ENCODE results near the gene MTA3. TPM values are rescaled to one million over a fixed set of nuclear protein-coding genes. Genes with fewer than 3 reads are reported as not detected.

Gene MTA3
- total and polyA plus RNA-seq, 2 of the 8 experiments (the other 6 are each of a cell fraction or from before 2014, with no cell fraction given): 125 to 184 TPM

GRCh38 chr2:42771546-42772153, 203.2 kb downstream of the MTA3 start:
- Histone ChIP-seq H2BK20ac (ENCODE audit: low read length) (no peak overlapping the region), H4K91ac (replicated peaks; ENCODE audit: insufficient read length, low read length) (no peak overlapping the region), H2AFZ (ENCODE audit: low read length) (no peak overlapping the region), H3K79me2 (ENCODE audit: control insufficient read depth in 1 of 2, insufficient read depth in 2 of 2, low read length in 2 of 2) (no peaks in the 10 kb centered on the region), H3K14ac (ENCODE audit: insufficient read length) (no peak overlapping the region), H2AK5ac (ENCODE audit: low read depth, low read length) (no peak overlapping the region), H3K36me3 (ENCODE audit: control insufficient read depth in 2 of 4, insufficient read depth in 4 of 4, low read length in 3 of 4) (no peaks in the 10 kb centered on the region), H3K23me2 (ENCODE audit: low read depth, low read length) (no peaks in the 10 kb centered on the region), H3K9me3 (ENCODE audit: insufficient read depth in 2 of 2, low read depth in 1 of 2, low read length in 1 of 2) (0 out of 4 replicates have a peak, but pooled peaks cover 0 to 1% of the 10 kb centered on the region in 2 experiments), H2BK15ac (ENCODE audit: low read length) (no peak overlapping the region), H3K27ac (ENCODE audit: low read depth, low read length) (no peak overlapping the region), H3K23ac (ENCODE audit: insufficient read length) (no peak overlapping the region), H3K4me3 (ENCODE audit: extremely low read depth in 1 of 4, insufficient read depth in 2 of 4, low read depth in 3 of 4, low read length in 4 of 4) (no peak overlapping the region), H3K27me3 (replicated peaks in 1 of 4; ENCODE audit: control insufficient read depth in 3 of 4, extremely low read depth in 1 of 4, insufficient read depth in 3 of 4, low read length in 3 of 4) (no peaks in the 10 kb centered on the region), H3K79me1 (ENCODE audit: low read depth, low read length) (no peaks in the 10 kb centered on the region), H3K4me1 (replicated peaks in 1 of 4; ENCODE audit: control insufficient read depth in 3 of 4, insufficient read depth in 4 of 4, low read length in 3 of 4) (peaks cover 1 to 16% (median 6%) of the 10 kb centered on the region in 4 experiments; a peak in 4 of 7 replicates), H4K8ac (ENCODE audit: extremely low read depth, insufficient read depth, low read length) (no peak overlapping the region), H2BK5ac (ENCODE audit: low read depth, low read length) (no peak overlapping the region), H3K4ac (replicated peaks; ENCODE audit: insufficient read length, low read depth, low read length) (no peak overlapping the region), H3K9ac (replicated peaks in 1 of 4; ENCODE audit: extremely low read depth in 1 of 4, low read depth in 3 of 4, low read length in 3 of 4) (no peak overlapping the region), H4K20me1 (replicated peaks in 1 of 2; ENCODE audit: control insufficient read depth in 1 of 2, insufficient read depth in 2 of 2, low read length in 2 of 2) (no peaks in the 10 kb centered on the region), H3K18ac (ENCODE audit: extremely low read depth, low read length) (no peak overlapping the region), H2BK120ac (replicated peaks; ENCODE audit: low read depth, low read length) (no peak overlapping the region), H4K5ac (ENCODE audit: insufficient read length, low read depth, low read length) (no peak overlapping the region), H3K4me2 (ENCODE audit: insufficient read depth in 1 of 2, low read depth in 2 of 2, low read length in 2 of 2) (no peak overlapping the region), H2BK12ac (ENCODE audit: low read depth, low read length) (no peak overlapping the region), H3K56ac (replicated peaks; ENCODE audit: insufficient read length, low read depth, low read length) (no peak overlapping the region)
- FAIRE-seq: no peak
- ChIA-PET CTCF (ENCODE audit: partially characterized antibody) (interaction anchor here (0.6 to 4.1 kb wide), 16 partner anchors 11 to 370 kb away, joined by 3 to 35 read pairs (median 4); partner anchors contain the start of gene HAAO), POLR2A (ENCODE audit: partially characterized antibody) (interaction anchor here (1.3 kb wide), 1 partner anchor 40 kb away, joined by 3 read pairs; no protein-coding TSS in a partner anchor)
- no peak for DNase-seq (ENCODE audit: low read depth in 1 of 2, low spot score in 2 of 2)
- TF ChIP-seq KDM5A (IDR thresholded peaks at IDR 0.05; ENCODE audit: low read length) (no peak), TAF1 (IDR thresholded peaks at IDR 0.05; ENCODE audit: low read depth, low read length) (no peak), NRF1 (IDR thresholded peaks at IDR 0.05; ENCODE audit: low read depth, low read length) (no peak), ZNF274 (IDR thresholded peaks at IDR 0.05; ENCODE audit: borderline replicate concordance, extremely low read depth, low read length) (no peak)
- 90% methylated on average over 5 of the region's 5 CpGs; no CpG with 5 or more reads in 1 of the 2 experiments for WGBS, 2 experiments (ENCODE audit: extremely low coverage in 1 of 2, insufficient coverage in 1 of 2, insufficient read length in 1 of 2, insufficient replicate concordance in 2 of 2, low coverage in 1 of 2, low lambda C conversion rate in 2 of 2, missing lambda C conversion rate in 1 of 2)

Data from H1 (cell line).